Right atrium auricular region (tissue), 2 donors: ENCODE measurements around the gene CDK16. TPM values are rescaled to one million over a fixed set of nuclear protein-coding genes. Genes with fewer than 3 reads are reported as not detected.

Experiments used
- DNase-seq: peaks from one replicate; pipeline ENCODE4 v3.0.0-alpha.2; 2019; ENCODE audit warnings: low spot score
- H3K27ac ChIP-seq, 2 donors: fragments of 200-600 bp; sonication (generic); 1 replicate in 1 of 2; 2 replicates in 1 of 2; pipeline ENCODE4 v1.5.1; 2016 to 2019
- H3K27me3 ChIP-seq, 2 donors: fragments of 200-600 bp; sonication (generic); one replicate each; pipeline versions ENCODE4 v1.5.1 to v1.6.0; 2017 to 2019
- H3K36me3 ChIP-seq: fragments of 200-600 bp; sonication (generic); one replicate; pipeline ENCODE4 v1.5.1; 2016
- H3K4me1 ChIP-seq, 2 donors: fragments of 200-600 bp; sonication (generic); one replicate each; pipeline versions ENCODE4 v1.5.1 to v1.6.0; 2017 to 2019
- H3K4me3 ChIP-seq, 2 donors: fragments of 200-600 bp; sonication (generic); 1 replicate in 1 of 2; 2 replicates in 1 of 2; pipeline ENCODE4 v1.5.1; 2017 to 2019; ENCODE audit warnings: mild to moderate bottlenecking in 1 of 2, moderate library complexity in 1 of 2
- H3K9me3 ChIP-seq, 2 donors: fragments of 200-600 bp; sonication (generic); one replicate each; pipeline ENCODE4 v1.5.1; 2019
- total RNA-seq, 2 donors: library from RNA; depleted of rRNA; stranded (reverse); fragments of >200 nt; gene quantifications; one replicate each; pipeline ENCODE4 v1.1.0, GENCODE V29; 2016
- TF ChIP-seq, protein P1 (sequence below), 2 donors: fragments of 200-600 bp; sonication (generic); IDR thresholded peaks; one replicate each; pipeline ENCODE4 v1.5.1; 2019; ENCODE audit warnings: antibody characterized with exemption in 2 of 2

CDK16 gene
- total RNA-seq, 2 donors from 2014 or later: 128 to 140 TPM

DNA sequence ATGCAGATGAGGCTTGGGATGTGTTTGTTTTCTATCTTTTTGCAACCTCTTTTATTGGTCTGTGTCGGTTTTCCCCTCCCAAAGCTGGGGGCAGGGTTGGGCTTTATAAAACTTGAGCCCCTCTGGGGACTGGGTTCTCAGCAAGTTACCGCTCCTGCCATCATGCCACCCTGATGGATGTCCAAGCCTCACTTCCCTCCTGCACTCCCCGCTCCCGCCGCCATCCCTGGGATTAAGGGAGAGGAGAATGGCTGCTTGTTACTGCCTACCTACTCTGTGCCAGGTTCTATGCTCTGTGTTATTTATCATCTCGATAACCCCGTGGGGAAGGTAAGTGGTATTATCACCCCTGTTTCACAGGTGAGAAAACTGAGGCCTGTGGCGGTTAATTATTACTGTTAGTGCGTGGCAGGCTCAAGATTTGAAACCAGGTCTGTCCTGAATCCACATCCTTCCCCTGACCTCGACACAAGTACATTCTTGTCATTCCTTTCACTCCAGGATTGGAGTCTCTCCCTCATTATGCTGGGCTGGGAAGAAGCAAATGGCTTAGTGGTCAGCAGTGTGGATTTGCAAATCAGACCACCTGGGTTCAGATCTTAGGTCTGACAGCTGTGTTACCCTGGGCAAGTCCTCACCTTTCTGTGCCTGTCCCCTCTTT is 20.3 kb upstream of the CDK16 start:
- TF ChIP-seq, protein P1, sequence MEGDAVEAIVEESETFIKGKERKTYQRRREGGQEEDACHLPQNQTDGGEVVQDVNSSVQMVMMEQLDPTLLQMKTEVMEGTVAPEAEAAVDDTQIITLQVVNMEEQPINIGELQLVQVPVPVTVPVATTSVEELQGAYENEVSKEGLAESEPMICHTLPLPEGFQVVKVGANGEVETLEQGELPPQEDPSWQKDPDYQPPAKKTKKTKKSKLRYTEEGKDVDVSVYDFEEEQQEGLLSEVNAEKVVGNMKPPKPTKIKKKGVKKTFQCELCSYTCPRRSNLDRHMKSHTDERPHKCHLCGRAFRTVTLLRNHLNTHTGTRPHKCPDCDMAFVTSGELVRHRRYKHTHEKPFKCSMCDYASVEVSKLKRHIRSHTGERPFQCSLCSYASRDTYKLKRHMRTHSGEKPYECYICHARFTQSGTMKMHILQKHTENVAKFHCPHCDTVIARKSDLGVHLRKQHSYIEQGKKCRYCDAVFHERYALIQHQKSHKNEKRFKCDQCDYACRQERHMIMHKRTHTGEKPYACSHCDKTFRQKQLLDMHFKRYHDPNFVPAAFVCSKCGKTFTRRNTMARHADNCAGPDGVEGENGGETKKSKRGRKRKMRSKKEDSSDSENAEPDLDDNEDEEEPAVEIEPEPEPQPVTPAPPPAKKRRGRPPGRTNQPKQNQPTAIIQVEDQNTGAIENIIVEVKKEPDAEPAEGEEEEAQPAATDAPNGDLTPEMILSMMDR (IDR thresholded peaks at IDR 0.05): no peak
- no peaks in the 10 kb centered on the region for H3K27me3 ChIP-seq
- peak overlapping the region in 1 of 2 donors; percentile 24 for H3K27ac ChIP-seq
- no peak overlapping the region for H3K4me3 ChIP-seq
- no peaks in the 10 kb centered on the region for H3K9me3 ChIP-seq
- peaks cover 0 to 48% of the 10 kb centered on the region in 2 donors for H3K4me1 ChIP-seq
- DNase-seq: no peak
- H3K36me3 ChIP-seq: peaks cover 51% of the 10 kb centered on the region

DNA sequence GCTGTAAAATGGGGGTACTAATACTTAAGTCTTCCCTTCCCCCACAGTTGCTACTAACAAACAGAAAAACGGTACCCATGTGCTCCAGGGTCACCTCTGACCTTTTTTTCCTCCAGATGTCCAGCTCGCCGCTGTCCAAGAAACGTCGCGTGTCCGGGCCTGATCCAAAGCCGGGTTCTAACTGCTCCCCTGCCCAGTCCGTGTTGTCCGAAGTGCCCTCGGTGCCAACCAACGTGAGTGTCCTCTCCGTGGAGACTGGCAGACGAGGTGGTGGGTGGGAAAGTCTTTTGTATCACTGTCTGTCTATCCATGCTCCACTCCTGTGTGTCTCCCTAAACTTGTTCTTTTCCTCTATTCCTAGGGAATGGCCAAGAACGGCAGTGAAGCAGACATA is 19.8 kb upstream of the CDK16 start:
- peaks cover 56% of the 10 kb centered on the region for H3K36me3 ChIP-seq
- H3K27me3 ChIP-seq: no peaks in the 10 kb centered on the region
- peaks cover 0 to 45% of the 10 kb centered on the region in 2 donors for H3K4me1 ChIP-seq
- H3K4me3 ChIP-seq: no peak overlapping the region
- DNase-seq: no peak
- no peaks in the 10 kb centered on the region for H3K9me3 ChIP-seq
- H3K27ac ChIP-seq: no peak overlapping the region
- TF ChIP-seq, protein P1 (IDR thresholded peaks at IDR 0.05): no peak

DNA sequence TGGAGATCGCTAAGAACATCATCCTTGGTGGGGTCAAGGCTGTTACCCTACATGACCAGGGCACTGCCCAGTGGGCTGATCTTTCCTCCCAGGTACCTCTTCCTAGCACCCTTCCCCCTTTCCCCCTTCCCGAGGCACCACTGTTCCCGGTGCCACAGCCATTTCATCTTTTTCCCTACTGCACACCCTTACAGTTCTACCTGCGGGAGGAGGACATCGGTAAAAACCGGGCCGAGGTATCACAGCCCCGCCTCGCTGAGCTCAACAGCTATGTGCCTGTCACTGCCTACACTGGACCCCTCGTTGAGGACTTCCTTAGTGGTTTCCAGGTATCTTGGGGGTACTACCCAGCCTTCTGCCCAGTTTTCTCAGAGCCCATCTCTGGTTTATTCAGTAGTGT is 19.2 kb upstream of the CDK16 start:
- DNase-seq: no peak
- H3K27ac ChIP-seq: no peak overlapping the region
- H3K27me3 ChIP-seq: no peaks in the 10 kb centered on the region
- peaks cover 0 to 44% of the 10 kb centered on the region in 2 donors for H3K4me1 ChIP-seq
- H3K9me3 ChIP-seq: no peaks in the 10 kb centered on the region
- H3K4me3 ChIP-seq: no peak overlapping the region
- peaks cover 62% of the 10 kb centered on the region for H3K36me3 ChIP-seq
- TF ChIP-seq, protein P1 (IDR thresholded peaks at IDR 0.05): no peak

DNA sequence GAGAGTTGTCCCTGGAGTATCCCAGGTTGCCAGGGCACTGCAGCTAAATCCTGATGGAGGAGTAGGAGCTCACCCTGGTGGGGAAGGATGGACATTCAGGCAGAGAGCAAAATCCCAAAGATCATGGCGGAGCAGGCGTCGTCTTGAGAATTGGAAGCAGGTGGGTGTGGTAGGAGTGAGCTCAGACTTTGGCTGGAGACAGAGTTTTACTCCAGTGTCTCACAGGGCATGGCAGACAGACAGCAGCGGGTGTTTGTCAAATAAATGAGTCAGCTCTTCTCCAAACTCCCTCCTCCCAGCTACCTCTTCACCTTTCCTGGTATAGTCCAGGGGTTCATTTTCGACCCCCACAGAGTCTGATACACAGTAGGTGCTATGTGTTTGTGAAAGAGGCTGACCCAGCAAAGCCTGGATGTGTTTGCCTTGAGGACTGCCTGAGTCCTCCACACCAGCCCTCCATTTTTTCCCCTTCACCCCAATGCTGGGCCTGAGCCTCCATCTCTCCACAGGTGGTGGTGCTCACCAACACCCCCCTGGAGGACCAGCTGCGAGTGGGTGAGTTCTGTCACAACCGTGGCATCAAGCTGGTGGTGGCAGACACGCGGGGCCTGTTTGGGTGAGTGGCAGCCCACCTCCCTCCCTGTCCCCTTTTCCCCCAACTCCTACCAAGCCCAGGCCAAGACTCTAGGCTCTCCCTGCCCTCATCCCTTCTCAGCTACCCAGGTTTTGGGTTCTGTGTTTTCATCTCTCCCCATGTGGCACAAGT is 17.9 kb upstream of the CDK16 start:
- DNase-seq: peak; percentile 74
- H3K27ac ChIP-seq: peak overlapping the region; percentile 14 to 39
- no peak overlapping the region for H3K4me3 ChIP-seq
- peaks cover 73% of the 10 kb centered on the region for H3K36me3 ChIP-seq
- no peaks in the 10 kb centered on the region for H3K9me3 ChIP-seq
- TF ChIP-seq, protein P1 (IDR thresholded peaks at IDR 0.05): peak in 1 of 2 donors; percentile 18
- peaks cover 0 to 31% of the 10 kb centered on the region in 2 donors for H3K4me1 ChIP-seq
- H3K27me3 ChIP-seq: no peaks in the 10 kb centered on the region

DNA sequence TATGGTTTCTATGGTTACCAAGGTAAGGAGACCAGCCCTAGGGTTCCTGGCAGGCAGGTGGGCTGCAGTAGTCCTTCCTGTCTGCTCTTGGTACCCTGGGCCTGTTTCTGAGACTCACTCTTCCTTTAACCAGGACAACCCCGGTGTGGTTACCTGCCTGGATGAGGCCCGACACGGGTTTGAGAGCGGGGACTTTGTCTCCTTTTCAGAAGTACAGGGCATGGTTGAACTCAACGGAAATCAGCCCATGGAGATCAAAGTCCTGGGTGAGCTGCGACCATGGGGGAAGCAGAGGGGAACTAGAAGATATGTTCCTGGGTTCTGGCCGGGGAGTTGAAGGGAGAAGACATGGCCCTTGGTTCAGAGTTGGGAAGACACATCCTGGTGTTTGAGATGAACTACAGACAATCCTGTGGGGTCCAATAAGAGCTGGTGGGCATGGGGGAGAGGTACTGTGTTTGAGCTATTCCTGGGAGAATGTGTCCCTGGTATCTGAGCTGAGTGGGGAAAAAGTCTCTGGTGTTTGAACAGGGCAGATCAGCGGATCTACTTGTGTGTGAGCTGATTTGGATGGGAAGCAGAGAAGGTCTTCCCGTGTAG is 17.0 kb upstream of the CDK16 start:
- TF ChIP-seq, protein P1 (IDR thresholded peaks at IDR 0.05): no peak
- peaks cover 82% of the 10 kb centered on the region for H3K36me3 ChIP-seq
- H3K4me3 ChIP-seq: no peak overlapping the region
- H3K27me3 ChIP-seq: no peaks in the 10 kb centered on the region
- H3K4me1 ChIP-seq: peaks cover 0 to 22% of the 10 kb centered on the region in 2 donors
- no peaks in the 10 kb centered on the region for H3K9me3 ChIP-seq
- no peak for DNase-seq
- H3K27ac ChIP-seq: peak overlapping the region in 1 of 2 donors; percentile 14
